Large intestine (tissue), 3 donors: ENCODE measurements around the gene ACP3. TPM values are rescaled to one million over a fixed set of nuclear protein-coding genes. Genes with fewer than 3 reads are reported as not detected.
"Not testable (repeated sequence)": the region's sequence is repeated elsewhere in the genome, so short reads cannot be mapped to it uniquely, and the experiment has no call there.

ENCODE experiments used
- DNase-seq, 2 donors: peaks; one replicate each; pipeline versions ENCODE4 v3.0.0 to v3.0.0-alpha.2; 2013
- H3K27ac ChIP-seq: one replicate; pipeline ENCODE4 v1.5.1; 2013; ENCODE audit warnings: low read length
- H3K27me3 ChIP-seq: 2 replicates; pipeline ENCODE4 v1.6.1; 2013; ENCODE audit warnings: low read length; ENCODE audit not compliant: control insufficient read depth, insufficient read depth
- H3K36me3 ChIP-seq: 2 replicates; pipeline ENCODE4 v1.6.1; 2013; ENCODE audit warnings: low read length; ENCODE audit not compliant: control insufficient read depth, insufficient read depth
- H3K4me1 ChIP-seq: one replicate; pipeline ENCODE4 v1.6.1; 2013; ENCODE audit warnings: low read length; ENCODE audit not compliant: control insufficient read depth, insufficient read depth
- H3K4me3 ChIP-seq: one replicate; pipeline ENCODE4 v1.5.1; 2013; ENCODE audit warnings: low read length
- H3K9me3 ChIP-seq: one replicate; pipeline ENCODE4 v1.6.1; 2013; ENCODE audit warnings: mild to moderate bottlenecking, low read depth, low read length, moderate library complexity; ENCODE audit not compliant: control insufficient read depth
- WGBS: methylation state at CpG from one replicate; pipeline ENCODE4 v1.1.5; 2013; ENCODE audit warnings: low lambda C conversion rate; ENCODE audit not compliant: insufficient coverage; 5-methylcytosine and 5-hydroxymethylcytosine counted together
- polyA plus RNA-seq: library from polyadenylated mRNA; unstranded; fragments of 120-200 nt; gene quantifications from one replicate; pipeline ENCODE4 v1.2.1, GENCODE V29; 2013

ACP3 gene
- polyA plus RNA-seq, 1 donor, result 0.64 TPM

GRCh38 chr3:132382688-132383194 lies 65.5 kb downstream of the ACP3 start:
- no peaks in the 10 kb centered on the region for H3K4me1 ChIP-seq
- no peak overlapping the region for H3K4me3 ChIP-seq
- no peak overlapping the region for H3K27ac ChIP-seq
- peak in 1 of 2 donors; percentile 44 for DNase-seq
- no peaks in the 10 kb centered on the region for H3K36me3 ChIP-seq
- H3K27me3 ChIP-seq, result no peaks in the 10 kb centered on the region
- H3K9me3 ChIP-seq, result peaks cover 8% of the 10 kb centered on the region

GRCh38 chr3:132386259-132386658 lies 69.1 kb downstream of the ACP3 start:
- no peak for DNase-seq
- Histone ChIP-seq H3K27me3 (no peaks in the 10 kb centered on the region), H3K4me1 (no peaks in the 10 kb centered on the region), H3K4me3 (no peak overlapping the region), H3K9me3 (peaks cover 8% of the 10 kb centered on the region), H3K36me3 (no peaks in the 10 kb centered on the region), H3K27ac (no peak overlapping the region)
- WGBS, result 100% methylated on average over 1 of the region's 8 CpGs

- not testable (repeated sequence) for H3K36me3 ChIP-seq, H3K4me1 ChIP-seq, H3K27me3 ChIP-seq, DNase-seq, H3K9me3 ChIP-seq, H3K4me3 ChIP-seq, H3K27ac ChIP-seq
- no CpG with 5 or more reads among the region's 1 CpG for WGBS
Observed at GRCh38 chr3:132392675-132393074, 75.5 kb downstream of the ACP3 start.

GRCh38 chr3:132394320-132394719 lies 77.1 kb downstream of the ACP3 start:
- Histone ChIP-seq H3K9me3 (peaks cover 4% of the 10 kb centered on the region), H3K27me3 (no peaks in the 10 kb centered on the region), H3K4me3 (no peak overlapping the region), H3K27ac (no peak overlapping the region), H3K4me1 (no peaks in the 10 kb centered on the region), H3K36me3 (no peaks in the 10 kb centered on the region)
- DNase-seq, result peak in 1 of 2 donors; percentile 7
- no CpG with 5 or more reads among the region's 2 CpGs for WGBS

GRCh38 chr3:132395126-132395525 lies 77.9 kb downstream of the ACP3 start:
- no peaks in the 10 kb centered on the region for H3K4me1 ChIP-seq
- no peak for DNase-seq
- no peaks in the 10 kb centered on the region for H3K27me3 ChIP-seq
- no peak overlapping the region for H3K4me3 ChIP-seq
- no CpG with 5 or more reads among the region's 1 CpG for WGBS
- H3K27ac ChIP-seq, result no peak overlapping the region
- H3K9me3 ChIP-seq, result peaks cover 4% of the 10 kb centered on the region
- H3K36me3 ChIP-seq, result no peaks in the 10 kb centered on the region

GRCh38 chr3:132396255-132396654 lies 79.0 kb downstream of the ACP3 start:
- no peak overlapping the region for H3K4me3 ChIP-seq
- no CpG with 5 or more reads among the region's 24 CpGs for WGBS
- no peaks in the 10 kb centered on the region for H3K4me1 ChIP-seq
- DNase-seq, result no peak
- peaks cover 4% of the 10 kb centered on the region for H3K9me3 ChIP-seq
- no peak overlapping the region for H3K27ac ChIP-seq
- H3K27me3 ChIP-seq, result no peaks in the 10 kb centered on the region
- H3K36me3 ChIP-seq, result no peaks in the 10 kb centered on the region

- not testable (repeated sequence) for H3K4me3 ChIP-seq, H3K9me3 ChIP-seq, DNase-seq, H3K36me3 ChIP-seq, H3K27me3 ChIP-seq, H3K4me1 ChIP-seq, H3K27ac ChIP-seq
- no CpG with 5 or more reads among the region's 8 CpGs for WGBS
Observed at GRCh38 chr3:132396776-132397175, 79.6 kb downstream of the ACP3 start.

- WGBS, result 67% methylated on average over 1 of the region's 5 CpGs
- Histone ChIP-seq H3K9me3 (peaks cover 4% of the 10 kb centered on the region), H3K4me3 (no peak overlapping the region), H3K4me1 (no peaks in the 10 kb centered on the region), H3K36me3 (no peaks in the 10 kb centered on the region), H3K27ac (no peak overlapping the region), H3K27me3 (no peaks in the 10 kb centered on the region)
- DNase-seq, result peak in 1 of 2 donors; percentile 16
Observed at GRCh38 chr3:132399054-132399929, 82.1 kb downstream of the ACP3 start.

GRCh38 chr3:132401255-132401654 lies 84.0 kb downstream of the ACP3 start:
- WGBS, result no CpG with 5 or more reads among the region's 13 CpGs
- peaks cover 2% of the 10 kb centered on the region for H3K9me3 ChIP-seq
- no peaks in the 10 kb centered on the region for H3K4me1 ChIP-seq
- H3K27ac ChIP-seq, result no peak overlapping the region
- H3K36me3 ChIP-seq, result no peaks in the 10 kb centered on the region
- no peak for DNase-seq
- no peaks in the 10 kb centered on the region for H3K27me3 ChIP-seq
- H3K4me3 ChIP-seq, result no peak overlapping the region

- Histone ChIP-seq H3K9me3 (no peaks in the 10 kb centered on the region), H3K4me3 (no peak overlapping the region), H3K36me3 (no peaks in the 10 kb centered on the region), H3K27ac (no peak overlapping the region), H3K27me3 (no peaks in the 10 kb centered on the region), H3K4me1 (no peaks in the 10 kb centered on the region)
- WGBS, result no CpG with 5 or more reads among the region's 3 CpGs
- DNase-seq, result no peak
Observed at GRCh38 chr3:132404276-132404675, 87.1 kb downstream of the ACP3 start.

- H3K36me3 ChIP-seq, result no peaks in the 10 kb centered on the region
- WGBS, result 80% methylated on average over 1 of the region's 1 CpG
- H3K27me3 ChIP-seq, result no peaks in the 10 kb centered on the region
- no peaks in the 10 kb centered on the region for H3K9me3 ChIP-seq
- no peak overlapping the region for H3K27ac ChIP-seq
- no peaks in the 10 kb centered on the region for H3K4me1 ChIP-seq
- no peak overlapping the region for H3K4me3 ChIP-seq
- DNase-seq, result no peak
Observed at GRCh38 chr3:132405188-132405587, 88.0 kb downstream of the ACP3 start.
